GM03348 (cell line): Measurements from ENCODE around the gene MRPL14.
A peak's percentile ranks its signal among the peaks of the same experiment; 100 is the strongest.

Experiments
- DNase-seq: peaks from one replicate; pipeline ENCODE4 v3.0.0; 2012; ENCODE audit warnings: low spot score

Gene MRPL14

GRCh38 chr6:44122801-44123200 is 4.5 kb downstream of the MRPL14 start:
- no peak for DNase-seq

- DNase-seq, result no peak
Measured at GRCh38 chr6:44120692-44121443, 6.4 kb downstream of the MRPL14 start.

- DNase-seq, result peak; percentile 24
Measured at GRCh38 chr6:44119704-44120262, 7.5 kb downstream of the MRPL14 start.

- no peak for DNase-seq
Measured at GRCh38 chr6:44117397-44118128, 9.7 kb downstream of the MRPL14 start.

GRCh38 chr6:44116641-44117382 is 10.4 kb downstream of the MRPL14 start:
- peak; percentile 79 for DNase-seq

GRCh38 chr6:44115866-44116265 is 11.4 kb downstream of the MRPL14 start:
- DNase-seq, result peak; percentile 49

GRCh38 chr6:44113414-44113813 is 13.8 kb downstream of the MRPL14 start:
- DNase-seq, result no peak

GRCh38 chr6:44111434-44112417 is 15.5 kb downstream of the MRPL14 start:
- DNase-seq, result no peak

- no peak for DNase-seq
Measured at GRCh38 chr6:44110966-44111365, 16.3 kb downstream of the MRPL14 start.

- DNase-seq, result no peak
Measured at GRCh38 chr6:44110005-44110676, 17.1 kb downstream of the MRPL14 start.

GRCh38 chr6:44109212-44109611 is 18.0 kb downstream of the MRPL14 start:
- DNase-seq, result no peak

- DNase-seq, result no peak
Measured at GRCh38 chr6:44108471-44108870, 18.8 kb downstream of the MRPL14 start.

- DNase-seq, result no peak
Measured at GRCh38 chr6:44107017-44107416, 20.2 kb downstream of the MRPL14 start.

- DNase-seq, result no peak
Measured at GRCh38 chr6:44105993-44106740, 21.1 kb downstream of the MRPL14 start.

GRCh38 chr6:44105146-44105545 is 22.1 kb downstream of the MRPL14 start:
- no peak for DNase-seq

- no peak for DNase-seq
Measured at GRCh38 chr6:44104481-44105021, 22.7 kb downstream of the MRPL14 start.

- no peak for DNase-seq
Measured at GRCh38 chr6:44102527-44102926, 24.7 kb downstream of the MRPL14 start.

GRCh38 chr6:44101832-44102231 is 25.4 kb downstream of the MRPL14 start:
- no peak for DNase-seq

GRCh38 chr6:44100088-44100550 is 27.1 kb downstream of the MRPL14 start:
- peak; percentile 58 for DNase-seq

GRCh38 chr6:44099192-44099591 is 28.1 kb downstream of the MRPL14 start:
- no peak for DNase-seq
